Smooth muscle cell (in vitro differentiated cells): ENCODE data around the gene DYNAP. TPM values are rescaled to one million over a fixed set of nuclear protein-coding genes. Genes with fewer than 3 reads are reported as not detected.

Source experiments
- DNase-seq: peaks from one replicate; lab custom pipeline; 2025; ENCODE audit not compliant: unreplicated experiment; lab: John Stamatoyannopoulos, UW
- H2AFZ ChIP-seq: fragments of 200-600 bp; sonication (generic); 2 replicates; pipeline ENCODE4 v1.6.0; 2016; ENCODE audit warnings: antibody characterized with exemption, low read depth, mild to moderate bottlenecking
- H3F3A ChIP-seq: fragments of 200-600 bp; sonication (generic); 2 replicates; pipeline ENCODE4 v1.6.0; 2017; ENCODE audit warnings: antibody characterized with exemption, low read depth
- H3K27ac ChIP-seq: fragments of 200-600 bp; sonication (generic); 2 replicates; pipeline ENCODE4 v1.5.1; 2016; ENCODE audit warnings: low read depth, mild to moderate bottlenecking
- H3K27me3 ChIP-seq: fragments of 200-600 bp; sonication (generic); 2 replicates; pipeline ENCODE4 v1.6.1; 2016; ENCODE audit warnings: low read depth, mild to moderate bottlenecking
- H3K36me3 ChIP-seq: fragments of 200-600 bp; sonication (generic); 2 replicates; pipeline ENCODE4 v1.5.1; 2016; ENCODE audit warnings: low read depth
- H3K4me1 ChIP-seq: fragments of 200-600 bp; sonication (generic); 2 replicates; pipeline ENCODE4 v1.5.1; 2016; ENCODE audit warnings: low read depth
- H3K4me2 ChIP-seq: fragments of 200-600 bp; sonication (generic); 2 replicates; pipeline ENCODE4 v1.6.0; 2016; ENCODE audit warnings: mild to moderate bottlenecking
- H3K4me3 ChIP-seq: fragments of 200-600 bp; sonication (generic); 2 replicates; pipeline ENCODE4 v1.5.1; 2016; ENCODE audit warnings: mild to moderate bottlenecking
- H3K79me2 ChIP-seq: fragments of 200-600 bp; sonication (generic); 2 replicates; pipeline ENCODE4 v1.6.0; 2016; ENCODE audit warnings: low read depth, mild to moderate bottlenecking
- H3K9ac ChIP-seq: fragments of 200-600 bp; sonication (generic); 2 replicates; pipeline ENCODE4 v1.6.0; 2016; ENCODE audit warnings: low read depth
- H3K9me3 ChIP-seq: fragments of 200-600 bp; sonication (generic); replicated peaks from 2 replicates; pipeline ENCODE4 v1.5.1; 2016; ENCODE audit warnings: low read depth
- H4K20me1 ChIP-seq: fragments of 200-600 bp; sonication (generic); 2 replicates; pipeline ENCODE4 v1.6.0; 2016; ENCODE audit warnings: low read depth
- CTCF ChIP-seq: fragments of 200-600 bp; sonication (generic); IDR thresholded peaks from 2 replicates; pipeline ENCODE4 v1.5.1; 2017; ENCODE audit warnings: borderline replicate concordance, mild to moderate bottlenecking, antibody characterized with exemption; ENCODE audit not compliant: insufficient read depth, poor library complexity, severe bottlenecking
- WGBS: methylation state at CpG from one replicate; pipeline ENCODE4 v1.1.7; 2016; ENCODE audit warnings: low lambda C conversion rate; 5-methylcytosine and 5-hydroxymethylcytosine counted together
- polyA plus RNA-seq: library from polyadenylated mRNA; unstranded; fragments of >200 nt; fragmentation: Nextera tagmentation; extraction: Ambion mirVana; gene quantifications from 2 replicates; pipeline ENCODE4 v1.2.1, GENCODE V29; 2016
- total RNA-seq: library from RNA; depleted of rRNA; stranded (reverse); fragments of >200 nt; gene quantifications from 2 replicates; pipeline ENCODE4 v1.2.3, GENCODE V29; 2014

Gene DYNAP
- total and polyA plus RNA-seq, 2 experiments from 2014 or later: not detected

- Histone ChIP-seq H2AFZ (no peak overlapping the region), H3K4me1 (no peaks in the 10 kb centered on the region), H3K27ac (no peak overlapping the region), H3K36me3 (no peaks in the 10 kb centered on the region), H3K27me3 (no peaks in the 10 kb centered on the region), H3F3A (no peaks in the 10 kb centered on the region), H4K20me1 (no peaks in the 10 kb centered on the region), H3K4me3 (no peak overlapping the region), H3K9me3 (no peaks in the 10 kb centered on the region), H3K9ac (no peak overlapping the region), H3K79me2 (no peaks in the 10 kb centered on the region), H3K4me2 (no peak overlapping the region)
- no peak for TF ChIP-seq CTCF
- 65% methylated on average over 1 of the region's 1 CpG for WGBS
- DNase-seq: no peak
Measured at GRCh38 chr18:54641734-54642133, 50.7 kb downstream of the DYNAP start.

GRCh38 chr18:54647176-54647575, 56.1 kb downstream of the DYNAP start:
- 28% methylated on average over 2 of the region's 2 CpGs for WGBS
- TF ChIP-seq CTCF: peak; percentile 42
- no peak for DNase-seq

More at GRCh38 chr18:54647176-54647575, 56.1 kb downstream of the DYNAP start:
- Histone ChIP-seq H3K27me3 (no peaks in the 10 kb centered on the region), H3K4me3 (no peak overlapping the region), H3K9me3 (no peaks in the 10 kb centered on the region), H3K79me2 (no peaks in the 10 kb centered on the region), H3F3A (no peaks in the 10 kb centered on the region), H3K27ac (no peak overlapping the region), H3K4me1 (no peaks in the 10 kb centered on the region), H3K4me2 (no peak overlapping the region), H3K36me3 (no peaks in the 10 kb centered on the region), H2AFZ (no peak overlapping the region), H3K9ac (no peak overlapping the region), H4K20me1 (no peaks in the 10 kb centered on the region)

Other genes starting within 250 kb of the DYNAP start
- not detected in 2 replicates for gene STARD6, start 233.4 kb upstream of the DYNAP start, total RNA-seq
- not detected in 2 replicates for gene STARD6, start 233.4 kb upstream of the DYNAP start, polyA plus RNA-seq
- 9.3 and 12.8 TPM in 2 replicates for gene C18orf54, start 233.3 kb upstream of the DYNAP start, total RNA-seq
- gene C18orf54, start 233.3 kb upstream of the DYNAP start, polyA plus RNA-seq: 3.4 and 4.9 TPM in 2 replicates
- 8.9 and 9.5 TPM in 2 replicates for gene RAB27B, start 237.2 kb downstream of the DYNAP start, total RNA-seq
- 0.98 and 2.4 TPM in 2 replicates for gene RAB27B, start 237.2 kb downstream of the DYNAP start, polyA plus RNA-seq